Measurements from ENCODE around the gene NCKAP5. TPM values are rescaled to one million over a fixed set of nuclear protein-coding genes. Genes with fewer than 3 reads are reported as not detected.

The NCKAP5 gene
- total and polyA plus RNA-seq, 2 of the 13 experiments (the other 11 are each of a cell fraction or from before 2014, with no cell fraction given) = 0.01 TPM; not detected in 1

GRCh38 chr2:132958887-132959286, 609.4 kb downstream of the NCKAP5 start (continued):
- TF ChIP-seq ZNF597 (CRISPR knock-in tag; IDR thresholded peaks at IDR 0.05) = no peak

DNA sequence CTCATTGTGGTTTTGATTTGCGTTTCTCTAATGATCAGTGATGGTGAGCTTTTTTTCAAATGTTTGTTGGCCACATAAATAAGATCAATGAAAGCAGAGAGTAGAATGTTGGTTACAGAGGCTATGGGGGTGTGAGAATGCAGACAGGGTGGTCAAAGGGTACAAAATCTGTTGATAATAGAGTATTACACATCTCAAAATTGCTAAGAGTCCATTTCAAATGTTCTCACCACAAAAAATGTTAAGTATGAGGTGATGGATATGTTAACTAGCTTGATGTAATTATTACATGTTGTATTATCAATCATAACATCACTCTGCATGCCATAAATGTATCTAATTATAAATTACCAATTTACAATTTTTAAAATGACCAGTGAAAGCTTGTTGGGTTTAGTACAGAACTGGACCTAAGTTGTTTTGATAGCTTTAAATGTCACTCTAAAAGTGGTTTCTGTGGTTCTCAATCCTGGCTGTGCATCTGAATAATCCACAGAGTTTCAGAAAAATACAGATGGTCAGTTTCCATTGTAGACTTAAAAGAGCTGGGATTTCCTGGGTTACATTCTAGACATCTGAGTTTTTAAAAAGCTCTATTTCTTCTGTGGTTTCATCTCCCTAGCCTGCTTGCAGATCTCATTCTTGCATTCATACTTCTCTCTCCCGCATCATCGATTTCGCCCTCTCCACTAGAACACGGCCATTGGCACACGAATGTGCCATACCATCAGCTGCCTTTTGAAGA, 612.2 kb downstream of the NCKAP5 start:
- no peaks in the 10 kb centered on the region for H4K20me1 ChIP-seq (ENCODE audit: insufficient read depth, low read length)
- H3K4me3 ChIP-seq (replicated peaks in 1 of 3; ENCODE audit: insufficient read depth in 1 of 3, low read depth in 2 of 3, low read length in 3 of 3) = no peak overlapping the region
- no peak for DNase-seq (ENCODE audit: low spot score)
- ChIA-PET POLR2A (no interaction called here), CTCF (ENCODE audit: low intra/inter-chr PET ratio, low total read pairs) (no interaction called here)
- in situ Hi-C loops (cut with HindIII; ENCODE audit: extremely low pct_ligation_motif_present, low pct_unique_long_range_greater_than_20kb) = no loop called here
- no peak overlapping the region for H3K4me2 ChIP-seq (ENCODE audit: low read depth, low read length)
- WGBS (ENCODE audit: low lambda C conversion rate) = 45% methylated on average over 6 of the region's 6 CpGs
- H3K27me3 ChIP-seq (ENCODE audit: control insufficient read depth in 1 of 2, insufficient read depth in 2 of 2, low read length in 2 of 2) = no peaks in the 10 kb centered on the region
- BruUV-seq (replicated peaks) = no TSS peak
- no peak for ATAC-seq
- no peak for TF ChIP-seq ZSCAN31 (CRISPR knock-in tag; IDR thresholded peaks at IDR 0.05; ENCODE audit: low read depth)
- no peak for TF ChIP-seq SCMH1 (CRISPR knock-in tag; IDR thresholded peaks at IDR 0.05; ENCODE audit: borderline replicate concordance)
- TF ChIP-seq PHF21A (CRISPR knock-in tag; IDR thresholded peaks at IDR 0.05) = no peak
- TF ChIP-seq TOE1 (CRISPR knock-in tag; IDR thresholded peaks at IDR 0.05) = no peak
- TF ChIP-seq, protein P1, sequence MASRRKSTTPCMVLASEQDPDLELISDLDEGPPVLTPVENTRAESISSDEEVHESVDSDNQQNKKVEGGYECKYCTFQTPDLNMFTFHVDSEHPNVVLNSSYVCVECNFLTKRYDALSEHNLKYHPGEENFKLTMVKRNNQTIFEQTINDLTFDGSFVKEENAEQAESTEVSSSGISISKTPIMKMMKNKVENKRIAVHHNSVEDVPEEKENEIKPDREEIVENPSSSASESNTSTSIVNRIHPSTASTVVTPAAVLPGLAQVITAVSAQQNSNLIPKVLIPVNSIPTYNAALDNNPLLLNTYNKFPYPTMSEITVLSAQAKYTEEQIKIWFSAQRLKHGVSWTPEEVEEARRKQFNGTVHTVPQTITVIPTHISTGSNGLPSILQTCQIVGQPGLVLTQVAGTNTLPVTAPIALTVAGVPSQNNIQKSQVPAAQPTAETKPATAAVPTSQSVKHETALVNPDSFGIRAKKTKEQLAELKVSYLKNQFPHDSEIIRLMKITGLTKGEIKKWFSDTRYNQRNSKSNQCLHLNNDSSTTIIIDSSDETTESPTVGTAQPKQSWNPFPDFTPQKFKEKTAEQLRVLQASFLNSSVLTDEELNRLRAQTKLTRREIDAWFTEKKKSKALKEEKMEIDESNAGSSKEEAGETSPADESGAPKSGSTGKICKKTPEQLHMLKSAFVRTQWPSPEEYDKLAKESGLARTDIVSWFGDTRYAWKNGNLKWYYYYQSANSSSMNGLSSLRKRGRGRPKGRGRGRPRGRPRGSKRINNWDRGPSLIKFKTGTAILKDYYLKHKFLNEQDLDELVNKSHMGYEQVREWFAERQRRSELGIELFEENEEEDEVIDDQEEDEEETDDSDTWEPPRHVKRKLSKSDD (CRISPR knock-in tag; IDR thresholded peaks at IDR 0.05; ENCODE audit: low read depth) = no peak
- TF ChIP-seq BATF2 (CRISPR knock-in tag; IDR thresholded peaks at IDR 0.05) = no peak
- TF ChIP-seq, protein P2, sequence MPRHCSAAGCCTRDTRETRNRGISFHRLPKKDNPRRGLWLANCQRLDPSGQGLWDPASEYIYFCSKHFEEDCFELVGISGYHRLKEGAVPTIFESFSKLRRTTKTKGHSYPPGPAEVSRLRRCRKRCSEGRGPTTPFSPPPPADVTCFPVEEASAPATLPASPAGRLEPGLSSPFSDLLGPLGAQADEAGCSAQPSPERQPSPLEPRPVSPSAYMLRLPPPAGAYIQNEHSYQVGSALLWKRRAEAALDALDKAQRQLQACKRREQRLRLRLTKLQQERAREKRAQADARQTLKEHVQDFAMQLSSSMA (CRISPR knock-in tag; IDR thresholded peaks at IDR 0.05) = no peak
- TF ChIP-seq ZNF567 (CRISPR knock-in tag; IDR thresholded peaks at IDR 0.05; ENCODE audit: borderline replicate concordance) = no peak
- no peak for TF ChIP-seq NR2F2 (IDR thresholded peaks at IDR 0.05; ENCODE audit: borderline replicate concordance, low read depth)
- H3K9me3 ChIP-seq (ENCODE audit: low read length) = peaks cover 36% of the 10 kb centered on the region
- no peak for FAIRE-seq
- H3K9ac ChIP-seq (ENCODE audit: insufficient read depth, low read depth, low read length) = no peak overlapping the region
- H3K27ac ChIP-seq (ENCODE audit: extremely low read length, insufficient read depth, low read length) = no peak overlapping the region
- no peaks in the 10 kb centered on the region for H3K36me3 ChIP-seq (replicated peaks in 1 of 2; ENCODE audit: control insufficient read depth in 1 of 2, insufficient read depth in 2 of 2, low read length in 2 of 2)
- no peak overlapping the region for H2AFZ ChIP-seq (ENCODE audit: low read length)
- intact Hi-C loops (cut with micrococcal nuclease; ENCODE audit: unreplicated experiment) = no loop called here
- no peaks in the 10 kb centered on the region for H3K4me1 ChIP-seq (ENCODE audit: insufficient read depth, low read length)
- H3K79me2 ChIP-seq (ENCODE audit: insufficient read depth, low read length) = no peaks in the 10 kb centered on the region

Measured in HepG2 (cell line).